ENCODE results near the gene PKIG.

PKIG gene

GRCh38 chr20:44570367-44570766, 12.0 kb upstream of the PKIG start:
- no peak overlapping the region for H3K4me3 ChIP-seq (ENCODE audit: low read depth, low read length)
- DNase-seq (ENCODE audit: low read depth), result no peak
- TF ChIP-seq CTCF (IDR thresholded peaks at IDR 0.05; ENCODE audit: low read depth, low read length, missing control alignments), result no peak

GRCh38 chr20:44571362-44571988, 10.9 kb upstream of the PKIG start:
- TF ChIP-seq CTCF (IDR thresholded peaks at IDR 0.05; ENCODE audit: low read depth, low read length, missing control alignments), result no peak
- DNase-seq (ENCODE audit: low read depth), result no peak
- H3K4me3 ChIP-seq (ENCODE audit: low read depth, low read length), result no peak overlapping the region

GRCh38 chr20:44572551-44573500, 9.6 kb upstream of the PKIG start:
- H3K4me3 ChIP-seq (ENCODE audit: low read depth, low read length), result no peak overlapping the region
- no peak for DNase-seq (ENCODE audit: low read depth)
- TF ChIP-seq CTCF (IDR thresholded peaks at IDR 0.05; ENCODE audit: low read depth, low read length, missing control alignments), result no peak

GRCh38 chr20:44573501-44573869, 8.9 kb upstream of the PKIG start:
- H3K4me3 ChIP-seq (ENCODE audit: low read depth, low read length), result no peak overlapping the region
- no peak for DNase-seq (ENCODE audit: low read depth)
- TF ChIP-seq CTCF (IDR thresholded peaks at IDR 0.05; ENCODE audit: low read depth, low read length, missing control alignments), result no peak

- no peak for DNase-seq (ENCODE audit: low read depth)
- no peak for TF ChIP-seq CTCF (IDR thresholded peaks at IDR 0.05; ENCODE audit: low read depth, low read length, missing control alignments)
- no peak overlapping the region for H3K4me3 ChIP-seq (ENCODE audit: low read depth, low read length)
Measured at GRCh38 chr20:44574372-44574771, 8.0 kb upstream of the PKIG start.

GRCh38 chr20:44576297-44576696, 6.1 kb upstream of the PKIG start:
- peak; percentile 53 for TF ChIP-seq CTCF (IDR thresholded peaks at IDR 0.05; ENCODE audit: low read depth, low read length, missing control alignments)
- no peak overlapping the region for H3K4me3 ChIP-seq (ENCODE audit: low read depth, low read length)
- DNase-seq (ENCODE audit: low read depth), result no peak
